GM12892 (cell line): ENCODE results near the gene SCAMP5.

ENCODE experiments used
- POLR2A ChIP-seq: IDR thresholded peaks from 2 replicates; pipeline ENCODE4 v1.6.1; 2011; ENCODE audit warnings: low read depth, low read length, control low read depth
- POLR2AphosphoS5 ChIP-seq: IDR thresholded peaks from 2 replicates; pipeline ENCODE4 v1.6.1; 2011; ENCODE audit warnings: low read depth, low read length, control low read depth

GRCh38 chr15:75067123-75067830 lies 71.9 kb downstream of the SCAMP5 start:
- TF ChIP-seq POLR2AphosphoS5 (no peak), POLR2A (no peak)
